Bronchus fibroblast of lung (primary cell): ENCODE data around the gene ASPN. TPM values are rescaled to one million over a fixed set of nuclear protein-coding genes. Genes with fewer than 3 reads are reported as not detected.

Experiments
- total RNA-seq: library from RNA; depleted of rRNA; stranded (reverse); fragments of >200 nt; gene quantifications from 2 replicates; pipeline ENCODE4 v1.2.3, GENCODE V29; 2015

Gene ASPN
- not detected in 2 replicates for total RNA-seq

DNA sequence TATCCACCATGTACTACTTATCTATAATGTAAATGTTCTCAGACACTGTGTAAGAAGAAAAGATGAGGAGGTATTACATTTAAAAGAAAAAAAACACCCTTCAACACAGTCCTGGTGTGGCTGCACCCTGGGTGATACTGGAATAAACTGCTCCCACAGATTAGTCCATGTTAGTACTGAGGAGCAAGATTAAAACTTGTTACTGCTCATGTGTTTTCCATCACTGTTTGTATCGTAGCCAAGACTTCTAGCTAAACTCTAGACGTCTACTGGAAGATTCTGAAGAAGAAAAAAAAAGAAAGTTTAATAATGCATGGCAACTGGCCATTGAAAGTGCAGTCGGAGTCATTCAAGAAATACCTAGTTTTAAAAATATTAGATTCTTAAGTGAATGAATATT, at the start of gene ASPN:
TSS of gene ASPN (minus strand) at position 178 of the 400 bp plus-strand sequence.

DNA sequence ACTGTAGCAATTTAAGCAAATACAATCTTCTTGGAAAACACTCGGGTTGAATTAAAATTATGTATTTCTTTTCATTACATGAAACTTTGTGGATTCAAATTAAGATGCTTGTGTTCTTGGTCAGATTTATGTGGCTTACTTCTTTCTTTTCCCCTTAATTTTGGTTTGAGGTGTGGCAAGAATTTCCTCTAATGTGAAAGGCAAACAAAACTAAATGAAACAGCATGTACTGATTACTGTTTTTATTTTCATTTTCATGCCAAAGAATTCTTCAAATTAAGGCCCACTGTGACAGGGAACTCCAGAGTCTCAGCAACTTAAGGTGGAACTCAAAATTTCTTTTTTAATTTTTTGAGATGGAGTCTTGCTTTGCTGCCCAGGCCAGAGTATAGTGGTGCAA, 58.0 kb downstream of the ASPN start, which contains the start of gene OMD:
TSS of gene OMD (minus strand) at position 132 of the 400 bp plus-strand sequence. CDS start 6,913 bp downstream, outside the sequence.

Other genes with a start within 250 kb of the ASPN start
- 183 and 186 TPM in 2 replicates for gene IARS1, start 188.8 kb downstream of the ASPN start, total RNA-seq
- 12.6 and 18.7 TPM in 2 replicates for gene NOL8, start 157.2 kb downstream of the ASPN start, total RNA-seq
- 6.8 and 10.6 TPM in 2 replicates for gene CENPP, start 156.6 kb downstream of the ASPN start, total RNA-seq
- 0.15 and 0.17 TPM in 2 replicates for gene OGN, start 77.9 kb downstream of the ASPN start, total RNA-seq
- not detected in 2 replicates for gene OMD, start 58.0 kb downstream of the ASPN start, total RNA-seq
- gene ECM2, start 53.5 kb upstream of the ASPN start, total RNA-seq: 0.45 and 0.50 TPM in 2 replicates
- 5.5 and 6.2 TPM in 2 replicates for gene IPPK, start 187.6 kb upstream of the ASPN start, total RNA-seq